Measurements from ENCODE around the gene DGKG. TPM values are rescaled to one million over a fixed set of nuclear protein-coding genes. Genes with fewer than 3 reads are reported as not detected.

Gene DGKG
- total and polyA plus RNA-seq, 2 of the 8 experiments (the other 6 are each of a cell fraction or from before 2014, with no cell fraction given): 0.30 to 0.48 TPM

GRCh38 chr3:186251948-186252619 lies 110.0 kb downstream of the DGKG start:
- Histone ChIP-seq H3K23me2 (ENCODE audit: low read depth, low read length) (no peaks in the 10 kb centered on the region), H3K18ac (ENCODE audit: extremely low read depth, low read length) (no peak overlapping the region), H3K4me3 (ENCODE audit: extremely low read depth in 1 of 4, insufficient read depth in 2 of 4, low read depth in 3 of 4, low read length in 4 of 4) (no peak overlapping the region), H3K4ac (replicated peaks; ENCODE audit: insufficient read length, low read depth, low read length) (no peak overlapping the region), H2BK12ac (ENCODE audit: low read depth, low read length) (no peak overlapping the region), H3K27ac (ENCODE audit: low read depth, low read length) (no peak overlapping the region), H4K8ac (ENCODE audit: extremely low read depth, insufficient read depth, low read length) (no peak overlapping the region), H2BK5ac (ENCODE audit: low read depth, low read length) (no peak overlapping the region), H3K56ac (replicated peaks; ENCODE audit: insufficient read length, low read depth, low read length) (no peak overlapping the region), H3K4me2 (ENCODE audit: insufficient read depth in 1 of 2, low read depth in 2 of 2, low read length in 2 of 2) (no peak overlapping the region), H2BK120ac (replicated peaks; ENCODE audit: low read depth, low read length) (no peak overlapping the region), H3K79me1 (ENCODE audit: low read depth, low read length) (no peaks in the 10 kb centered on the region), H2BK15ac (ENCODE audit: low read length) (no peak overlapping the region), H3K9ac (replicated peaks in 1 of 4; ENCODE audit: extremely low read depth in 1 of 4, low read depth in 3 of 4, low read length in 3 of 4) (no peak overlapping the region), H4K5ac (ENCODE audit: insufficient read length, low read depth, low read length) (no peak overlapping the region), H3K4me1 (replicated peaks in 1 of 4; ENCODE audit: control insufficient read depth in 3 of 4, insufficient read depth in 4 of 4, low read length in 3 of 4) (peaks cover 0 to 3% (median 0%) of the 10 kb centered on the region in 4 experiments; a peak in 1 of 7 replicates), H3K27me3 (replicated peaks in 1 of 4; ENCODE audit: control insufficient read depth in 3 of 4, extremely low read depth in 1 of 4, insufficient read depth in 3 of 4, low read length in 3 of 4) (no peaks in the 10 kb centered on the region), H3K9me3 (ENCODE audit: insufficient read depth in 2 of 2, low read depth in 1 of 2, low read length in 1 of 2) (no peaks in the 10 kb centered on the region), H2AK5ac (ENCODE audit: low read depth, low read length) (peak overlapping the region; percentile 24; the same call in 1 of the 2 replicates), H3K36me3 (ENCODE audit: control insufficient read depth in 2 of 4, insufficient read depth in 4 of 4, low read length in 3 of 4) (no peaks in the 10 kb centered on the region), H2AFZ (ENCODE audit: low read length) (no peak overlapping the region), H2BK20ac (ENCODE audit: low read length) (no peak overlapping the region), H4K91ac (replicated peaks; ENCODE audit: insufficient read length, low read length) (no peak overlapping the region), H4K20me1 (replicated peaks in 1 of 2; ENCODE audit: control insufficient read depth in 1 of 2, insufficient read depth in 2 of 2, low read length in 2 of 2) (no peaks in the 10 kb centered on the region), H3K14ac (ENCODE audit: insufficient read length) (no peak overlapping the region), H3K23ac (ENCODE audit: insufficient read length) (no peak overlapping the region), H3K79me2 (ENCODE audit: control insufficient read depth in 1 of 2, insufficient read depth in 2 of 2, low read length in 2 of 2) (no peaks in the 10 kb centered on the region)
- WGBS, 2 experiments (ENCODE audit: extremely low coverage in 1 of 2, insufficient coverage in 1 of 2, insufficient read length in 1 of 2, insufficient replicate concordance in 2 of 2, low coverage in 1 of 2, low lambda C conversion rate in 2 of 2, missing lambda C conversion rate in 1 of 2): 76% methylated on average over 8 of the region's 8 CpGs; no CpG with 5 or more reads in 1 of the 2 experiments
- FAIRE-seq (no peak), DNase-seq (ENCODE audit: low read depth in 1 of 2, low spot score in 2 of 2) (no peak)
- CTCF ChIA-PET (ENCODE audit: partially characterized antibody): interaction anchor here (0.8 to 12.2 kb wide), 11 partner anchors 8 to 288 kb away, joined by 3 to 156 read pairs (median 5); no protein-coding TSS in a partner anchor
- POLR2A ChIA-PET (ENCODE audit: partially characterized antibody): no interaction called here
- TF ChIP-seq GABPA (IDR thresholded peaks at IDR 0.05; ENCODE audit: borderline replicate concordance, insufficient read depth, low read length) (no peak), EGR1 (IDR thresholded peaks at IDR 0.05; ENCODE audit: borderline replicate concordance, low read depth, low read length) (no peak), CHD1 (IDR thresholded peaks at IDR 0.05; ENCODE audit: low read depth, low read length) (no peak), SAP30 (IDR thresholded peaks at IDR 0.05; ENCODE audit: insufficient read depth, insufficient replicate concordance, low read length) (no peak), KDM4A (IDR thresholded peaks at IDR 0.05; ENCODE audit: low read depth, low read length, severe bottlenecking) (no peak), TEAD4 (IDR thresholded peaks at IDR 0.05; ENCODE audit: low read depth, low read length) (no peak), CBX5 (IDR thresholded peaks at IDR 0.05; ENCODE audit: low read depth, low read length) (no peak), POLR2AphosphoS5 (IDR thresholded peaks at IDR 0.05; ENCODE audit: low read depth, low read length) (no peak), CTBP2 (IDR thresholded peaks at IDR 0.05; ENCODE audit: borderline replicate concordance, insufficient read depth, insufficient read length, low read length) (no peak), FOSL1 (IDR thresholded peaks at IDR 0.05; ENCODE audit: insufficient read depth, low read depth, low read length) (no peak), TBP (IDR thresholded peaks at IDR 0.05; ENCODE audit: low read depth, low read length) (no peak), SP4 (IDR thresholded peaks at IDR 0.05; ENCODE audit: low read length) (no peak)
- TF ChIP-seq, protein P1, sequence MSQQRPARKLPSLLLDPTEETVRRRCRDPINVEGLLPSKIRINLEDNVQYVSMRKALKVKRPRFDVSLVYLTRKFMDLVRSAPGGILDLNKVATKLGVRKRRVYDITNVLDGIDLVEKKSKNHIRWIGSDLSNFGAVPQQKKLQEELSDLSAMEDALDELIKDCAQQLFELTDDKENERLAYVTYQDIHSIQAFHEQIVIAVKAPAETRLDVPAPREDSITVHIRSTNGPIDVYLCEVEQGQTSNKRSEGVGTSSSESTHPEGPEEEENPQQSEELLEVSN (IDR thresholded peaks at IDR 0.05): no peak
